Muscle layer of duodenum (tissue), 2 donors: ENCODE data around the gene RNF166.

Source experiments
- H3K27ac ChIP-seq: one replicate; pipeline ENCODE4 v1.7.0; 2013; ENCODE audit warnings: mild to moderate bottlenecking, low read length
- H3K27me3 ChIP-seq: one replicate; pipeline ENCODE4 v1.7.0; 2013; ENCODE audit warnings: low read depth, mild to moderate bottlenecking, control low read depth, low read length
- H3K36me3 ChIP-seq, 2 donors: one replicate each; pipeline ENCODE4 v1.7.0; 2013; ENCODE audit warnings: low read length in 2 of 2, control low read depth in 1 of 2, mild to moderate bottlenecking in 1 of 2; ENCODE audit not compliant: insufficient read depth in 2 of 2, control insufficient read depth in 1 of 2
- H3K4me1 ChIP-seq, 2 donors: one replicate each; pipeline ENCODE4 v1.7.0; 2013; ENCODE audit warnings: low read length in 2 of 2, mild to moderate bottlenecking in 2 of 2, control low read depth in 1 of 2, moderate library complexity in 1 of 2; ENCODE audit not compliant: insufficient read depth in 2 of 2, control insufficient read depth in 1 of 2
- H3K4me3 ChIP-seq, 2 donors: one replicate each; pipeline ENCODE4 v1.7.0; 2013; ENCODE audit warnings: low read length in 2 of 2, low read depth in 1 of 2, mild to moderate bottlenecking in 1 of 2
- H3K9me3 ChIP-seq, 2 donors: one replicate each; pipeline ENCODE4 v1.7.0; 2013; ENCODE audit warnings: low read length in 2 of 2, control low read depth in 1 of 2, mild to moderate bottlenecking in 1 of 2; ENCODE audit not compliant: control insufficient read depth in 1 of 2
- donor health status: healthy.

Gene RNF166

GRCh38 chr16:88737298-88738150 lies 31.3 kb upstream of the RNF166 start:
- H3K4me3 ChIP-seq: no peak overlapping the region
- H3K36me3 ChIP-seq: peaks cover 0 to 72% of the 10 kb centered on the region in 2 donors
- H3K9me3 ChIP-seq: no peaks in the 10 kb centered on the region
- H3K27me3 ChIP-seq: no peaks in the 10 kb centered on the region
- H3K4me1 ChIP-seq: peaks cover 0 to 6% of the 10 kb centered on the region in 2 donors
- no peak overlapping the region for H3K27ac ChIP-seq

- H3K27ac ChIP-seq: no peak overlapping the region
These were observed 30.3 kb upstream of the RNF166 start for GRCh38 chr16:88736496-88736895.

GRCh38 chr16:88736088-88736487 lies 29.9 kb upstream of the RNF166 start:
- H3K27ac ChIP-seq: no peak overlapping the region
- peaks cover 3 to 74% of the 10 kb centered on the region in 2 donors for H3K36me3 ChIP-seq
- no peak overlapping the region for H3K4me3 ChIP-seq
- H3K4me1 ChIP-seq: peaks cover 0 to 6% of the 10 kb centered on the region in 2 donors
- H3K9me3 ChIP-seq: no peaks in the 10 kb centered on the region
- no peaks in the 10 kb centered on the region for H3K27me3 ChIP-seq

More at GRCh38 chr16:88736496-88736895, 30.3 kb upstream of the RNF166 start:
- H3K27me3 ChIP-seq: no peaks in the 10 kb centered on the region
- peaks cover 0 to 73% of the 10 kb centered on the region in 2 donors for H3K36me3 ChIP-seq
- H3K4me3 ChIP-seq: no peak overlapping the region
- H3K9me3 ChIP-seq: no peaks in the 10 kb centered on the region
- H3K4me1 ChIP-seq: peaks cover 0 to 6% of the 10 kb centered on the region in 2 donors

GRCh38 chr16:88735616-88736015 lies 29.4 kb upstream of the RNF166 start:
- no peak overlapping the region for H3K4me3 ChIP-seq
- no peaks in the 10 kb centered on the region for H3K9me3 ChIP-seq
- no peak overlapping the region for H3K27ac ChIP-seq
- H3K27me3 ChIP-seq: no peaks in the 10 kb centered on the region
- H3K4me1 ChIP-seq: peaks cover 0 to 6% of the 10 kb centered on the region in 2 donors
- peaks cover 8 to 71% of the 10 kb centered on the region in 2 donors for H3K36me3 ChIP-seq

- peaks cover 9 to 67% of the 10 kb centered on the region in 2 donors for H3K36me3 ChIP-seq
These were observed 28.9 kb upstream of the RNF166 start for GRCh38 chr16:88735121-88735520.

GRCh38 chr16:88734361-88734728 lies 28.1 kb upstream of the RNF166 start:
- Histone ChIP-seq H3K36me3 (peaks cover 9 to 65% of the 10 kb centered on the region in 2 donors), H3K27ac (no peak overlapping the region), H3K27me3 (no peaks in the 10 kb centered on the region), H3K4me3 (no peak overlapping the region), H3K9me3 (no peaks in the 10 kb centered on the region), H3K4me1 (peaks cover 0 to 6% of the 10 kb centered on the region in 2 donors)

More at GRCh38 chr16:88735121-88735520, 28.9 kb upstream of the RNF166 start:
- no peaks in the 10 kb centered on the region for H3K9me3 ChIP-seq
- no peak overlapping the region for H3K4me3 ChIP-seq
- H3K27me3 ChIP-seq: no peaks in the 10 kb centered on the region
- H3K27ac ChIP-seq: no peak overlapping the region
- H3K4me1 ChIP-seq: peaks cover 0 to 6% of the 10 kb centered on the region in 2 donors

- H3K27me3 ChIP-seq: no peaks in the 10 kb centered on the region
- peaks cover 0 to 6% of the 10 kb centered on the region in 2 donors for H3K4me1 ChIP-seq
- H3K4me3 ChIP-seq: no peak overlapping the region
- no peaks in the 10 kb centered on the region for H3K9me3 ChIP-seq
- peaks cover 9 to 63% of the 10 kb centered on the region in 2 donors for H3K36me3 ChIP-seq
- H3K27ac ChIP-seq: no peak overlapping the region
These were observed 27.6 kb upstream of the RNF166 start for GRCh38 chr16:88733630-88734360.

- H3K36me3 ChIP-seq: peaks cover 9 to 64% of the 10 kb centered on the region in 2 donors
These were observed 26.7 kb upstream of the RNF166 start for GRCh38 chr16:88732961-88733294.

GRCh38 chr16:88732172-88732960 lies 26.2 kb upstream of the RNF166 start:
- H3K36me3 ChIP-seq: peaks cover 9 to 63% of the 10 kb centered on the region in 2 donors
- H3K27ac ChIP-seq: no peak overlapping the region

More at GRCh38 chr16:88732961-88733294, 26.7 kb upstream of the RNF166 start:
- Histone ChIP-seq H3K4me1 (peaks cover 0 to 6% of the 10 kb centered on the region in 2 donors), H3K27ac (no peak overlapping the region), H3K4me3 (no peak overlapping the region), H3K9me3 (no peaks in the 10 kb centered on the region), H3K27me3 (no peaks in the 10 kb centered on the region)

GRCh38 chr16:88731699-88732098 lies 25.5 kb upstream of the RNF166 start:
- no peak overlapping the region for H3K4me3 ChIP-seq
- H3K36me3 ChIP-seq: peaks cover 9 to 69% of the 10 kb centered on the region in 2 donors

More at GRCh38 chr16:88732172-88732960, 26.2 kb upstream of the RNF166 start:
- H3K4me3 ChIP-seq: no peak overlapping the region
- no peaks in the 10 kb centered on the region for H3K27me3 ChIP-seq
- H3K9me3 ChIP-seq: no peaks in the 10 kb centered on the region
- H3K4me1 ChIP-seq: peaks cover 0 to 1% of the 10 kb centered on the region in 2 donors

More at GRCh38 chr16:88731699-88732098, 25.5 kb upstream of the RNF166 start:
- Histone ChIP-seq H3K4me1 (no peaks in the 10 kb centered on the region), H3K9me3 (no peaks in the 10 kb centered on the region), H3K27ac (no peak overlapping the region), H3K27me3 (no peaks in the 10 kb centered on the region)
